Endothelial cell of umbilical vein (primary cell): ENCODE data around the gene PPIL6.

ENCODE experiments used
- EZH2 ChIP-seq: IDR thresholded peaks from 2 replicates; pipeline ENCODE4 v1.6.1; 2012; ENCODE audit warnings: borderline replicate concordance, low read depth, mild to moderate bottlenecking, moderate library complexity, low read length, inconsistent platforms; ENCODE audit not compliant: severe bottlenecking
- FOS ChIP-seq: IDR thresholded peaks from 2 replicates; pipeline ENCODE4 v1.6.1; 2011; ENCODE audit warnings: mild to moderate bottlenecking, low read length, moderate library complexity, borderline replicate concordance; ENCODE audit not compliant: insufficient read depth
- GATA2 ChIP-seq: IDR thresholded peaks from 2 replicates; pipeline ENCODE4 v1.7.0; 2011; ENCODE audit warnings: low read depth, mild to moderate bottlenecking, moderate library complexity, mixed read lengths, low read length; ENCODE audit not compliant: insufficient read length, insufficient read depth
- JUN ChIP-seq: IDR thresholded peaks from 2 replicates; pipeline ENCODE4 v1.6.1; 2011; ENCODE audit warnings: borderline replicate concordance, low read depth; ENCODE audit not compliant: insufficient read length, insufficient read depth
- MYC ChIP-seq: IDR thresholded peaks from one replicate; pipeline ENCODE4 v1.6.1; 2011; ENCODE audit warnings: mild to moderate bottlenecking, low read depth, low read length
- POLR2A ChIP-seq: IDR thresholded peaks from 2 replicates; pipeline ENCODE4 v1.6.1; 2012; ENCODE audit warnings: low read depth, mild to moderate bottlenecking, control low read depth, low read length
- POLR2AphosphoS5 ChIP-seq: IDR thresholded peaks from 2 replicates; pipeline ENCODE4 v1.6.1; 2012; ENCODE audit warnings: low read depth, mild to moderate bottlenecking, control low read depth, low read length, moderate library complexity; ENCODE audit not compliant: insufficient read depth
- TF ChIP-seq, protein P1 (sequence below), 2 donors: IDR thresholded peaks; 1 replicate in 1 of 2; 2 replicates in 1 of 2; pipeline ENCODE4 v1.5.1; 2011; ENCODE audit warnings: low read length in 2 of 2, mild to moderate bottlenecking in 2 of 2, moderate library complexity in 2 of 2, control low read depth in 1 of 2, inconsistent platforms in 1 of 2, low read depth in 1 of 2; ENCODE audit not compliant: insufficient read depth in 1 of 2; ENCODE audit errors: extremely low read depth in 1 of 2
- TF ChIP-seq, protein P2 (sequence below): IDR thresholded peaks from 2 replicates; pipeline ENCODE4 v1.6.1; 2011; ENCODE audit not compliant: insufficient read depth, insufficient read length

DNA sequence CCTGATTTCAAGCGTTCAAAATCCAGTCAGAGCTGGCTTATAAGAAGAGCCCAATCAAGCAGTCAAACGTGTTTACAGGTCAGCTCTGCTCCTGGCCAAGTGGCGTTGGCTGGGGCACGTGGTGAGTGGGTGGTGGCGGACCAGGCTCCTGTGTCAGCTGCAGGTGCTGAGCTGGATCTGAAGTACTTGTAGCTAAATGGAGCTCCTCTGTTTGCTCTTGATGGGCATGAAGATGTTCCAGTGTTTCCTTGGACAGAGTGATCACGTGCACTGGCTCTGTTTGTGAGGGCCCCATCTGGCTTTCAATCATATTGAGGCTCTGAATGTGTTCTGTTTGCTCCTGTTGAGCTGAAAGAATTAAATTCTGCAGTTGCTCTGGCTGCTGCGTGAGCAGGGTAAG, 25.3 kb upstream of the PPIL6 start:
- TF ChIP-seq, protein P1, sequence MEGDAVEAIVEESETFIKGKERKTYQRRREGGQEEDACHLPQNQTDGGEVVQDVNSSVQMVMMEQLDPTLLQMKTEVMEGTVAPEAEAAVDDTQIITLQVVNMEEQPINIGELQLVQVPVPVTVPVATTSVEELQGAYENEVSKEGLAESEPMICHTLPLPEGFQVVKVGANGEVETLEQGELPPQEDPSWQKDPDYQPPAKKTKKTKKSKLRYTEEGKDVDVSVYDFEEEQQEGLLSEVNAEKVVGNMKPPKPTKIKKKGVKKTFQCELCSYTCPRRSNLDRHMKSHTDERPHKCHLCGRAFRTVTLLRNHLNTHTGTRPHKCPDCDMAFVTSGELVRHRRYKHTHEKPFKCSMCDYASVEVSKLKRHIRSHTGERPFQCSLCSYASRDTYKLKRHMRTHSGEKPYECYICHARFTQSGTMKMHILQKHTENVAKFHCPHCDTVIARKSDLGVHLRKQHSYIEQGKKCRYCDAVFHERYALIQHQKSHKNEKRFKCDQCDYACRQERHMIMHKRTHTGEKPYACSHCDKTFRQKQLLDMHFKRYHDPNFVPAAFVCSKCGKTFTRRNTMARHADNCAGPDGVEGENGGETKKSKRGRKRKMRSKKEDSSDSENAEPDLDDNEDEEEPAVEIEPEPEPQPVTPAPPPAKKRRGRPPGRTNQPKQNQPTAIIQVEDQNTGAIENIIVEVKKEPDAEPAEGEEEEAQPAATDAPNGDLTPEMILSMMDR (IDR thresholded peaks at IDR 0.05; ENCODE audit: extremely low read depth in 1 of 2, insufficient read depth in 1 of 2, low read depth in 1 of 2, low read length in 2 of 2): no peak
- no peak for TF ChIP-seq POLR2AphosphoS5
- no peak for TF ChIP-seq POLR2A
- TF ChIP-seq, protein P2, sequence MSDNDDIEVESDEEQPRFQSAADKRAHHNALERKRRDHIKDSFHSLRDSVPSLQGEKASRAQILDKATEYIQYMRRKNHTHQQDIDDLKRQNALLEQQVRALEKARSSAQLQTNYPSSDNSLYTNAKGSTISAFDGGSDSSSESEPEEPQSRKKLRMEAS: no peak
- TF ChIP-seq GATA2: no peak
- no peak for TF ChIP-seq EZH2
- no peak for TF ChIP-seq JUN
- no peak for TF ChIP-seq FOS
- TF ChIP-seq MYC: no peak
